DOHH2 (cell line): Measurements from ENCODE around the gene PARS2.
"Not testable (repeated sequence)": the region's sequence is repeated elsewhere in the genome, so short reads cannot be mapped to it uniquely, and the experiment has no call there.

ENCODE experiments used
- H3F3A ChIP-seq: fragments of 200-600 bp; sonication (generic), shearing (Covaris generic); 2 replicates; pipeline ENCODE4 v1.6.0; 2016; ENCODE audit warnings: antibody characterized with exemption, mild to moderate bottlenecking; ENCODE audit not compliant: control insufficient read depth, insufficient read depth
- H3K27ac ChIP-seq: fragments of 200-600 bp; sonication (generic); 2 replicates; pipeline ENCODE4 v1.5.1; 2014; ENCODE audit warnings: low read depth, mild to moderate bottlenecking, low read length, moderate library complexity
- H3K27me3 ChIP-seq: fragments of 200-600 bp; sonication (generic); 2 replicates; pipeline ENCODE4 v1.6.1; 2014; ENCODE audit warnings: mild to moderate bottlenecking, low read length, mixed read lengths; ENCODE audit not compliant: control insufficient read depth
- H3K36me3 ChIP-seq: fragments of 200-600 bp; sonication (generic); 2 replicates; pipeline ENCODE4 v1.6.1; 2014; ENCODE audit warnings: mild to moderate bottlenecking, low read length, moderate library complexity, mixed read lengths; ENCODE audit not compliant: control insufficient read depth
- H3K4me1 ChIP-seq: fragments of 200-600 bp; sonication (generic); 2 replicates; pipeline ENCODE4 v1.6.1; 2014; ENCODE audit warnings: mild to moderate bottlenecking, low read length, mixed read lengths; ENCODE audit not compliant: control insufficient read depth
- H3K4me2 ChIP-seq: fragments of 200-600 bp; sonication (generic); 2 replicates; pipeline ENCODE4 v1.6.0; 2014; ENCODE audit warnings: mild to moderate bottlenecking, low read length, moderate library complexity
- H3K4me3 ChIP-seq: fragments of 200-600 bp; sonication (generic); 2 replicates; pipeline ENCODE4 v1.5.1; 2014; ENCODE audit warnings: mild to moderate bottlenecking, low read length, mixed read lengths
- H3K79me2 ChIP-seq: fragments of 200-600 bp; sonication (generic); 2 replicates; pipeline ENCODE4 v1.6.1; 2014; ENCODE audit warnings: mild to moderate bottlenecking, low read length, mixed read lengths; ENCODE audit not compliant: control insufficient read depth
- H3K9me2 ChIP-seq: fragments of 200-600 bp; sonication (generic); replicated peaks from 2 replicates; pipeline ENCODE4 v1.6.1; 2014; ENCODE audit warnings: mild to moderate bottlenecking, low read length, mixed read lengths; ENCODE audit not compliant: control insufficient read depth
- H3K9me3 ChIP-seq: fragments of 200-600 bp; sonication (generic); 2 replicates; pipeline ENCODE4 v1.6.1; 2014; ENCODE audit warnings: antibody characterized with exemption, low read length, mixed read lengths; ENCODE audit not compliant: control insufficient read depth, insufficient read depth
- H4K20me1 ChIP-seq: fragments of 200-600 bp; sonication (generic); 2 replicates; pipeline ENCODE4 v1.6.0; 2014; ENCODE audit warnings: low read depth, mild to moderate bottlenecking, antibody characterized with exemption, low read length, moderate library complexity; ENCODE audit not compliant: control insufficient read depth, insufficient read depth
- CTCF ChIP-seq: fragments of 200-600 bp; sonication (generic); IDR thresholded peaks from one replicate; pipeline ENCODE4 v1.5.1; 2014; ENCODE audit warnings: antibody characterized with exemption, mild to moderate bottlenecking, low read depth, low read length; ENCODE audit not compliant: poor library complexity, severe bottlenecking
- EZH2phosphoT487 ChIP-seq: fragments of 200-600 bp; sonication (generic); IDR thresholded peaks from 2 replicates; pipeline ENCODE4 v1.6.1; 2017; ENCODE audit warnings: borderline replicate concordance, mild to moderate bottlenecking, antibody characterized with exemption, low read length, moderate library complexity, mixed read lengths

The PARS2 gene

GRCh38 chr1:54781023-54781723 is 16.9 kb upstream of the PARS2 start:
- Histone ChIP-seq H3K36me3 (no peaks in the 10 kb centered on the region), H3K27ac (no peak overlapping the region), H3K27me3 (no peaks in the 10 kb centered on the region; the same call in 1 of the 2 replicates), H3K4me1 (peaks cover under 1% of the 10 kb centered on the region; the same call in 1 of the 2 replicates), H4K20me1 (no peaks in the 10 kb centered on the region), H3K4me2 (no peak overlapping the region), H3K4me3 (no peak overlapping the region), H3F3A (no peaks in the 10 kb centered on the region), H3K9me2 (no peaks in the 10 kb centered on the region), H3K9me3 (no peaks in the 10 kb centered on the region), H3K79me2 (no peaks in the 10 kb centered on the region)
- TF ChIP-seq CTCF (no peak), EZH2phosphoT487 (no peak)

- Histone ChIP-seq H3K27ac (no peak overlapping the region), H3K9me2 (no peaks in the 10 kb centered on the region), H3K4me3 (no peak overlapping the region), H3K79me2 (no peaks in the 10 kb centered on the region), H3K9me3 (peaks cover 3% of the 10 kb centered on the region; the same call in 1 of the 2 replicates), H4K20me1 (no peaks in the 10 kb centered on the region), H3F3A (no peaks in the 10 kb centered on the region), H3K4me1 (peaks cover 15% of the 10 kb centered on the region), H3K36me3 (no peaks in the 10 kb centered on the region), H3K27me3 (no peaks in the 10 kb centered on the region), H3K4me2 (no peak overlapping the region)
- TF ChIP-seq CTCF (no peak), EZH2phosphoT487 (no peak)
Measured at GRCh38 chr1:54777431-54777830, 13.1 kb upstream of the PARS2 start.

GRCh38 chr1:54777011-54777410 is 12.7 kb upstream of the PARS2 start:
- Histone ChIP-seq H3K9me3 (peaks cover 3% of the 10 kb centered on the region; the same call in 1 of the 2 replicates), H3K79me2 (no peaks in the 10 kb centered on the region), H3K36me3 (no peaks in the 10 kb centered on the region), H4K20me1 (no peaks in the 10 kb centered on the region), H3K4me1 (peaks cover 15% of the 10 kb centered on the region), H3K27me3 (no peaks in the 10 kb centered on the region), H3K27ac (no peak overlapping the region), H3K4me2 (no peak overlapping the region), H3K4me3 (no peak overlapping the region), H3F3A (no peaks in the 10 kb centered on the region), H3K9me2 (no peaks in the 10 kb centered on the region)
- TF ChIP-seq EZH2phosphoT487, result no peak
- no peak for TF ChIP-seq CTCF

GRCh38 chr1:54775828-54776721 is 11.8 kb upstream of the PARS2 start:
- H3K27me3 ChIP-seq, H3K27ac ChIP-seq, H3K9me2 ChIP-seq, H3K36me3 ChIP-seq, H4K20me1 ChIP-seq, H3K9me3 ChIP-seq, H3F3A ChIP-seq, H3K79me2 ChIP-seq: not testable (repeated sequence)
- Histone ChIP-seq H3K4me1 (peaks cover 15% of the 10 kb centered on the region), H3K4me2 (peak overlapping the region; percentile 15), H3K4me3 (peak overlapping the region; percentile 9; the same call in 1 of the 2 replicates)
